ENCODE measurements around the gene MACROH2A2. TPM values are rescaled to one million over a fixed set of nuclear protein-coding genes. Genes with fewer than 3 reads are reported as not detected.

MACROH2A2 gene
- total and polyA plus RNA-seq, 2 of the 4 experiments (the other 2 are of a cell fraction), result 16.1 to 17.4 TPM

GRCh38 chr10:70147259-70147625 lies 94.6 kb downstream of the MACROH2A2 start:
- Histone ChIP-seq H3K27ac (ENCODE audit: insufficient read depth, low read length) (no peak overlapping the region), H3K23ac (ENCODE audit: low read depth, low read length) (no peak overlapping the region), H3K27me3 (ENCODE audit: control insufficient read depth, insufficient read depth, low read length) (no peaks in the 10 kb centered on the region), H3K36me3 (ENCODE audit: control insufficient read depth, insufficient read depth, low read length) (peaks cover 21% of the 10 kb centered on the region), H2AK9ac (replicated peaks; ENCODE audit: low read depth, low read length, poor library complexity) (no peak overlapping the region), H4K5ac (ENCODE audit: low read depth, low read length) (no peak overlapping the region), H4K8ac (ENCODE audit: low read depth in 2 of 2, low read length in 2 of 2) (no peak overlapping the region; a peak in 1 of 4 replicates), H3K4ac (ENCODE audit: low read depth, low read length) (no peak overlapping the region), H2BK120ac (ENCODE audit: low read depth, low read length) (no peak overlapping the region), H3K18ac (ENCODE audit: low read depth, low read length) (no peak overlapping the region), H3K14ac (replicated peaks; ENCODE audit: low read depth, low read length) (no peak overlapping the region), H4K91ac (ENCODE audit: insufficient read depth, low read depth, low read length) (no peak overlapping the region), H3K4me3 (ENCODE audit: insufficient read depth, low read depth, low read length) (no peak overlapping the region), H2AFZ (replicated peaks; ENCODE audit: low read length, poor library complexity) (no peak overlapping the region), H3K9me3 (ENCODE audit: control insufficient read depth, insufficient read depth, low read length) (no peaks in the 10 kb centered on the region), H3K4me1 (ENCODE audit: control insufficient read depth, insufficient read depth, low read length) (peaks cover 11% of the 10 kb centered on the region), H3K79me1 (ENCODE audit: low read depth in 1 of 2, low read length in 2 of 2) (peaks cover 35 to 65% of the 10 kb centered on the region in 2 experiments), H3K4me2 (ENCODE audit: low read depth, low read length) (peak overlapping the region; percentile 84), H3K9me1 (ENCODE audit: insufficient read depth, low read length) (peaks cover 13% of the 10 kb centered on the region; the same call in 1 of the 2 replicates), H2BK20ac (ENCODE audit: low read depth, low read length) (no peak overlapping the region), H2BK15ac (ENCODE audit: low read depth, low read length) (no peak overlapping the region), H2BK5ac (ENCODE audit: low read depth, low read length, poor library complexity, severe bottlenecking) (no peak overlapping the region), H3K56ac (ENCODE audit: extremely low read depth, insufficient read depth, low read length) (no peak overlapping the region), H4K20me1 (ENCODE audit: insufficient read depth, low read length) (peaks cover 53% of the 10 kb centered on the region), H2AK5ac (ENCODE audit: low read depth, low read length) (no peak overlapping the region), H3K9ac (ENCODE audit: low read depth, low read length) (peak overlapping the region; percentile 33; the same call in 1 of the 2 replicates)
- in situ Hi-C loops (cut with MboI; ENCODE audit: low sequenced_read_pairs) (no loop called here), intact Hi-C loops (cut with micrococcal nuclease) (loop anchor here (10.0 kb wide), 2 partner anchors 172 to 342 kb away; partner anchors contain the start of gene COL13A1), dilution Hi-C loops (cut with HindIII; ENCODE audit: low sequenced_read_pairs, unreplicated experiment) (no loop called here)
- TF ChIP-seq SMC3 (IDR thresholded peaks at IDR 0.05; ENCODE audit: low read depth, low read length) (no peak), USF2 (IDR thresholded peaks at IDR 0.05; ENCODE audit: low read depth, low read length) (no peak), ELK1 (IDR thresholded peaks at IDR 0.05; ENCODE audit: borderline replicate concordance, low read depth, low read length) (no peak), POLR2A (IDR thresholded peaks at IDR 0.05; ENCODE audit: low read depth, low read length) (no peak), CHD1 (IDR thresholded peaks at IDR 0.05; ENCODE audit: low read depth, low read length) (no peak), FOS (IDR thresholded peaks at IDR 0.05; ENCODE audit: low read depth, low read length) (no peak), RAD21 (IDR thresholded peaks at IDR 0.05; ENCODE audit: low read length) (no peak), MAZ (IDR thresholded peaks at IDR 0.05; ENCODE audit: borderline replicate concordance, low read depth, low read length) (no peak)
- 0% methylated on average over 1 of the region's 2 CpGs; no CpG with 5 or more reads in 1 of the 2 experiments for WGBS, 2 experiments (ENCODE audit: extremely low coverage in 2 of 2, insufficient read length in 1 of 2)
- ChIA-PET POLR2A (ENCODE audit: unreplicated experiment) (no interaction called here), CTCF (interaction anchor here (0.6 to 2.1 kb wide), 11 partner anchors 10 to 256 kb away, joined by 3 to 9 read pairs (median 4); partner anchors contain the start of gene SAR1A)
- ATAC-seq (ENCODE audit: low read depth), result no peak
- DNase-seq, result no peak
- BruUV-seq (replicated peaks), result no TSS peak
